Measurements from ENCODE around the gene B3GNT5. TPM values are rescaled to one million over a fixed set of nuclear protein-coding genes. Genes with fewer than 3 reads are reported as not detected.

Gene B3GNT5, protein sequence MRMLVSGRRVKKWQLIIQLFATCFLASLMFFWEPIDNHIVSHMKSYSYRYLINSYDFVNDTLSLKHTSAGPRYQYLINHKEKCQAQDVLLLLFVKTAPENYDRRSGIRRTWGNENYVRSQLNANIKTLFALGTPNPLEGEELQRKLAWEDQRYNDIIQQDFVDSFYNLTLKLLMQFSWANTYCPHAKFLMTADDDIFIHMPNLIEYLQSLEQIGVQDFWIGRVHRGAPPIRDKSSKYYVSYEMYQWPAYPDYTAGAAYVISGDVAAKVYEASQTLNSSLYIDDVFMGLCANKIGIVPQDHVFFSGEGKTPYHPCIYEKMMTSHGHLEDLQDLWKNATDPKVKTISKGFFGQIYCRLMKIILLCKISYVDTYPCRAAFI
- total RNA-seq (2022) (42.9 and 43.6 TPM in 2 replicates), Bru-seq, nascent RNA (percentile 95 among the genes with signal in this experiment), BruChase-seq, experiment 1, labeled RNA remaining after a 6-hour chase (percentile 82 among the genes with signal in this experiment), BruChase-seq, experiment 2, labeled RNA remaining after a 2-hour chase (percentile 97 among the genes with signal in this experiment)
- long read RNA-seq, full-length matches to known transcripts: 14 of 23 reads
- long read RNA-seq, partial matches to known transcripts: 0 of 23 reads
- long read RNA-seq, other reads (novel, unspliced or antisense): 9 of 23 reads

GRCh38 chr3:183252973-183253527 lies at the start of gene B3GNT5:
B3GNT5 (plus strand) TSS chr3:183253253; CDS start chr3:183269799, 16,546 bp downstream.
- H3K9me3 Mint-ChIP-seq (ENCODE audit: low read depth, unreplicated experiment): no peaks in the 10 kb centered on the region
- no TSS peak for BruUV-seq (replicated peaks)
- TF ChIP-seq CTCF (IDR thresholded peaks at IDR 0.05; ENCODE audit: unreplicated experiment): no peak
- H3K27ac Mint-ChIP-seq (ENCODE audit: unreplicated experiment): peak within 1 kb of the TSS; percentile 55
- CTCF ChIA-PET: interaction anchor here (0.7 to 3.7 kb wide), 7 partner anchors 8 to 129 kb away, joined by 3 to 18 read pairs (median 4); no protein-coding TSS in a partner anchor
- intact Hi-C loops (cut with micrococcal nuclease; ENCODE audit: unreplicated experiment): loop anchor here (2.0 to 10.0 kb wide), 2 partner anchors 68 to 128 kb away; no protein-coding TSS in a partner anchor
- H3K36me3 Mint-ChIP-seq (ENCODE audit: insufficient read depth, unreplicated experiment): peaks cover 42% of the 10 kb centered on the region
- peak within 1 kb of the TSS; percentile 84 for H3K4me3 Mint-ChIP-seq (ENCODE audit: low read depth, unreplicated experiment)
- H3K27me3 Mint-ChIP-seq (ENCODE audit: unreplicated experiment): no peaks in the 10 kb centered on the region
- peak; percentile 91 for DNase-seq
- peaks cover 28% of the 10 kb centered on the region for H3K4me1 Mint-ChIP-seq (ENCODE audit: low read depth, unreplicated experiment)

- H3K27me3 Mint-ChIP-seq (ENCODE audit: unreplicated experiment): no peaks in the 10 kb centered on the region
- intact Hi-C loops (cut with micrococcal nuclease; ENCODE audit: unreplicated experiment): no loop called here
- no peak for TF ChIP-seq CTCF (IDR thresholded peaks at IDR 0.05; ENCODE audit: unreplicated experiment)
- no peaks in the 10 kb centered on the region for H3K4me1 Mint-ChIP-seq (ENCODE audit: low read depth, unreplicated experiment)
- DNase-seq: no peak
- CTCF ChIA-PET: no interaction called here
- H3K36me3 Mint-ChIP-seq (ENCODE audit: insufficient read depth, unreplicated experiment): no peaks in the 10 kb centered on the region
- no peak overlapping the region for H3K27ac Mint-ChIP-seq (ENCODE audit: unreplicated experiment)
- BruUV-seq (replicated peaks): no TSS peak
- H3K9me3 Mint-ChIP-seq (ENCODE audit: low read depth, unreplicated experiment): peaks cover 10% of the 10 kb centered on the region
- H3K4me3 Mint-ChIP-seq (ENCODE audit: low read depth, unreplicated experiment): no peak overlapping the region
These were observed 49.4 kb upstream of the B3GNT5 start for GRCh38 chr3:183203670-183204069.

DNA sequence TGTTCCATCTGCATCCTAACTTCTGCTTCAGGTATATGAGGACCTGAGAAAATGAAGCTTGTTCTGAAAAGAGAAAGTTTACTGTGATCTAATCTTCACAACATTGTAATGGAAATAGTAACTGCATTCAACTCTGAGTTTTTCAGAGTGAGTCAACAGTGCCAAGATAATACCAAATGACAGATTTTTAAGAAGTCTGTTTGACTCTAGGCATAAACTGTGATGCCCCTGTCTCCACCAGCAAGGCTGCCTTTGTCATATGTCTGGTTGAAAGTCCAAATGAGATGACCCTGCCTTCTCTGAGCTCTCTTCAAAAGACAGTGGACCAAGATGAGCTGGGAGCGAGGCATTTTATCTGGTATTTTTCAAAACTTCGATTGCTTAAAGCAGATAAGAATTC lies 44.8 kb upstream of the B3GNT5 start:
- CTCF ChIA-PET: no interaction called here
- no peaks in the 10 kb centered on the region for H3K36me3 Mint-ChIP-seq (ENCODE audit: insufficient read depth, unreplicated experiment)
- intact Hi-C loops (cut with micrococcal nuclease; ENCODE audit: unreplicated experiment): no loop called here
- peaks cover 6% of the 10 kb centered on the region for H3K9me3 Mint-ChIP-seq (ENCODE audit: low read depth, unreplicated experiment)
- H3K27ac Mint-ChIP-seq (ENCODE audit: unreplicated experiment): no peak overlapping the region
- H3K4me1 Mint-ChIP-seq (ENCODE audit: low read depth, unreplicated experiment): peaks cover 14% of the 10 kb centered on the region
- TF ChIP-seq CTCF (IDR thresholded peaks at IDR 0.05; ENCODE audit: unreplicated experiment): no peak
- no peaks in the 10 kb centered on the region for H3K27me3 Mint-ChIP-seq (ENCODE audit: unreplicated experiment)
- no peak overlapping the region for H3K4me3 Mint-ChIP-seq (ENCODE audit: low read depth, unreplicated experiment)
- no peak for DNase-seq
- no TSS peak for BruUV-seq (replicated peaks)

DNA sequence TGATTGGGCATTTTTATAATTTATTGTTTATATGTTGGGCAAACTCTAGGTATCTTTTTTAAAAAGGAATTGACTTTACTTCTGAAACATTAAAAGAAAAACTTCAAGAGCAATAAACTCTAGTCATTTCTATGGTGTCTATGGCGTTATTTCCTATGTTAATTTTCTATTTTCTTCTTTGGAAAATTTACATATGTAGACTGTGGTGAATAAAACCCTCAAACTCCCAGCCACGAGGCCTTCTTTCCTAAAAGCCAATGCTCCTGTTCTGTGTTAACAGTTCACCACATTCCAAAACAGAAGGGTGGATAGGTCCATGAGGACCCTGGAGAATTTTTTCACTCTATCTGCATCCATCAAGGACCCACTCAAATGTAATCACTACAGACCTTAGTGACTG lies 44.3 kb upstream of the B3GNT5 start:
- no TSS peak for BruUV-seq (replicated peaks)
- intact Hi-C loops (cut with micrococcal nuclease; ENCODE audit: unreplicated experiment): no loop called here
- Mint-ChIP-seq H3K4me1 (ENCODE audit: low read depth, unreplicated experiment) (peaks cover 14% of the 10 kb centered on the region), H3K9me3 (ENCODE audit: low read depth, unreplicated experiment) (peaks cover under 1% of the 10 kb centered on the region), H3K27me3 (ENCODE audit: unreplicated experiment) (no peaks in the 10 kb centered on the region), H3K36me3 (ENCODE audit: insufficient read depth, unreplicated experiment) (no peaks in the 10 kb centered on the region), H3K4me3 (ENCODE audit: low read depth, unreplicated experiment) (no peak overlapping the region), H3K27ac (ENCODE audit: unreplicated experiment) (no peak overlapping the region)
- CTCF ChIA-PET: no interaction called here
- no peak for DNase-seq
- no peak for TF ChIP-seq CTCF (IDR thresholded peaks at IDR 0.05; ENCODE audit: unreplicated experiment)
